ENCODE measurements around the gene DBF4B. TPM values are rescaled to one million over a fixed set of nuclear protein-coding genes. Genes with fewer than 3 reads are reported as not detected.
"Not testable (repeated sequence)": the region's sequence is repeated elsewhere in the genome, so short reads cannot be mapped to it uniquely, and the experiment has no call there.

Gene DBF4B
- total RNA-seq, 2 experiments from 2014 or later: 43.8 to 53.2 TPM

- Mint-ChIP-seq H3K36me3 (peaks cover 20% of the 10 kb centered on the region), H3K4me1 (no peaks in the 10 kb centered on the region), H3K27me3 (no peaks in the 10 kb centered on the region), H3K27ac (no peak overlapping the region), H3K9me3 (ENCODE audit: low read depth) (no peaks in the 10 kb centered on the region), H3K4me3 (no peak overlapping the region)
- DNase-seq (no peak), ATAC-seq (no peak)
- CTCF ChIA-PET: no interaction called here
Observed at GRCh38 chr17:44741316-44741715, 32.9 kb downstream of the DBF4B start.

- peaks cover 26% of the 10 kb centered on the region for H3K36me3 Mint-ChIP-seq
- DNase-seq (no peak), ATAC-seq (no peak)
- no peak overlapping the region for H3K27ac Mint-ChIP-seq
- H3K4me1 Mint-ChIP-seq: no peaks in the 10 kb centered on the region
- CTCF ChIA-PET: interaction anchor here (0.8 to 1.2 kb wide), 2 partner anchors 154 to 1246 kb away, joined by 3 read pairs; partner anchors contain the start of gene EFTUD2
- H3K9me3 Mint-ChIP-seq (ENCODE audit: low read depth): no peaks in the 10 kb centered on the region
- no peaks in the 10 kb centered on the region for H3K27me3 Mint-ChIP-seq
- no peak overlapping the region for H3K4me3 Mint-ChIP-seq
Observed at GRCh38 chr17:44745301-44745700, 36.8 kb downstream of the DBF4B start.

GRCh38 chr17:44745738-44746137 lies 37.3 kb downstream of the DBF4B start:
- H3K27ac Mint-ChIP-seq; H3K9me3 Mint-ChIP-seq (ENCODE audit: low read depth); H3K4me3 Mint-ChIP-seq; DNase-seq; H3K27me3 Mint-ChIP-seq; ATAC-seq; H3K4me1 Mint-ChIP-seq: not testable (repeated sequence)
- peaks cover 28% of the 10 kb centered on the region for H3K36me3 Mint-ChIP-seq
- CTCF ChIA-PET: interaction anchor here (0.8 to 1.2 kb wide), 2 partner anchors 40 to 1246 kb away, joined by 3 read pairs; no protein-coding TSS in a partner anchor

DNA sequence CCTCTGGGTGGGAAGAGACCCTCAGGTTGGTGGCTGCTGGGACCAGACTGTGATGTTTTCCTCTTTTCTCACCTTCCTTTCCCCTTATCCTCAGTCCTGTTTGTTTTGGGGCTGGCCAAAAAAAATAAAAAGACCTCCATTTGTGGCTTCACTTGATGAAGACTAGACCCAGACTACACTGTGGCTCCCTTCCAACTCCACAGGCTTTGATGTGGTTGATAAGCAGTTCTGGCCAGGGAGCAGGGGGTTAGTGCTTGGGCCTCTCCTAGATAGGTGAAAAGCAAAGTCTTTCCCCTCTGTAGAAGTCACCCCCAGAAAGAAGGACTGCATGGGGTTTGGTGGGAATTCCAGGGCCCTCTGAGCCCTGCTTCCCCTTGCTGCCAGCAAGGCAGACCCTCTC lies 39.1 kb downstream of the DBF4B start:
- Mint-ChIP-seq H3K36me3 (peaks cover 22% of the 10 kb centered on the region), H3K9me3 (ENCODE audit: low read depth) (no peaks in the 10 kb centered on the region), H3K27me3 (no peaks in the 10 kb centered on the region), H3K4me3 (no peak overlapping the region), H3K4me1 (no peaks in the 10 kb centered on the region), H3K27ac (no peak overlapping the region)
- ATAC-seq (no peak), DNase-seq (no peak)
- CTCF ChIA-PET: no interaction called here

GRCh38 chr17:44749076-44749979 lies 40.9 kb downstream of the DBF4B start:
- Mint-ChIP-seq H3K9me3 (ENCODE audit: low read depth) (no peaks in the 10 kb centered on the region), H3K4me3 (no peak overlapping the region), H3K27ac (no peak overlapping the region), H3K36me3 (peaks cover 14% of the 10 kb centered on the region), H3K27me3 (no peaks in the 10 kb centered on the region), H3K4me1 (no peaks in the 10 kb centered on the region)
- DNase-seq (no peak), ATAC-seq (no peak)
- CTCF ChIA-PET: interaction anchor here (1.4 kb wide), 1 partner anchor 25 kb away, joined by 3 read pairs; no protein-coding TSS in a partner anchor

DNA sequence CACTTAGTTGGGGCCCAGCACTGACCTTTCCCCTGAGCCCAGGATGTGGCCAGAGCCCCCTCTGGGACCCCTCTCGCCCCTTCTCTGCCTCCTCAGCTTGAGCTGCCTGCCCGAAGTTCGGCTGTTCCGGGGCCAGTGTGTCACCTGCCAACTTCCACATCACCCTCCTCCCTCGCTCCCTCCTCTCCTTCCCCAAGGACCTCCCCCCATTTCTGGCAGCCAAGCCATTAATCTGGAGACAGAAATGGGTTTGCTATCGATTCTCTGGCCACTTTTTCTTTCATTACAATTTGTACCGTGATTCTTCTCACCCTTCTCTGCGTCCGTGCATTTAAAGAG lies 41.5 kb downstream of the DBF4B start:
- H3K27me3 Mint-ChIP-seq: no peaks in the 10 kb centered on the region
- ATAC-seq: no peak
- H3K27ac Mint-ChIP-seq: no peak overlapping the region
- H3K4me3 Mint-ChIP-seq: no peak overlapping the region
- no peaks in the 10 kb centered on the region for H3K4me1 Mint-ChIP-seq
- peaks cover 14% of the 10 kb centered on the region for H3K36me3 Mint-ChIP-seq
- CTCF ChIA-PET: interaction anchor here (1.4 kb wide), 1 partner anchor 24 kb away, joined by 3 read pairs; no protein-coding TSS in a partner anchor
- H3K9me3 Mint-ChIP-seq (ENCODE audit: low read depth): no peaks in the 10 kb centered on the region
- no peak for DNase-seq

GRCh38 chr17:44751331-44751730 lies 42.9 kb downstream of the DBF4B start:
- ATAC-seq: no peak
- no peaks in the 10 kb centered on the region for H3K9me3 Mint-ChIP-seq (ENCODE audit: low read depth)
- no peaks in the 10 kb centered on the region for H3K4me1 Mint-ChIP-seq
- no peak overlapping the region for H3K4me3 Mint-ChIP-seq
- H3K27me3 Mint-ChIP-seq: no peaks in the 10 kb centered on the region
- no peak overlapping the region for H3K27ac Mint-ChIP-seq
- CTCF ChIA-PET: no interaction called here
- no peak for DNase-seq
- H3K36me3 Mint-ChIP-seq: peaks cover 11% of the 10 kb centered on the region

GRCh38 chr17:44751806-44752205 lies 43.3 kb downstream of the DBF4B start:
- CTCF ChIA-PET: no interaction called here
- Mint-ChIP-seq H3K4me3 (no peak overlapping the region), H3K27ac (no peak overlapping the region)

GRCh38 chr17:44752953-44753861 lies 44.7 kb downstream of the DBF4B start:
- DNase-seq (no peak), ATAC-seq (no peak)
- CTCF ChIA-PET: interaction anchor here (0.6 kb wide), 1 partner anchor 35 kb away, joined by 3 read pairs; no protein-coding TSS in a partner anchor
- Mint-ChIP-seq H3K36me3 (peaks cover 6% of the 10 kb centered on the region), H3K4me1 (no peaks in the 10 kb centered on the region), H3K4me3 (no peak overlapping the region), H3K27me3 (peaks cover 14% of the 10 kb centered on the region), H3K27ac (no peak overlapping the region), H3K9me3 (ENCODE audit: low read depth) (no peaks in the 10 kb centered on the region)

More at GRCh38 chr17:44751806-44752205, 43.3 kb downstream of the DBF4B start:
- H3K9me3 Mint-ChIP-seq (ENCODE audit: low read depth): no peaks in the 10 kb centered on the region
- peaks cover 11% of the 10 kb centered on the region for H3K36me3 Mint-ChIP-seq
- peaks cover under 1% of the 10 kb centered on the region for H3K27me3 Mint-ChIP-seq
- no peaks in the 10 kb centered on the region for H3K4me1 Mint-ChIP-seq
- DNase-seq (no peak), ATAC-seq (no peak)

GRCh38 chr17:44754276-44754675 lies 45.8 kb downstream of the DBF4B start:
- no peak for ATAC-seq
- Mint-ChIP-seq H3K4me1 (no peaks in the 10 kb centered on the region), H3K9me3 (ENCODE audit: low read depth) (no peaks in the 10 kb centered on the region), H3K4me3 (no peak overlapping the region), H3K27ac (no peak overlapping the region), H3K27me3 (peaks cover 15% of the 10 kb centered on the region), H3K36me3 (peaks cover 5% of the 10 kb centered on the region)
- CTCF ChIA-PET: no interaction called here
- DNase-seq: no peak

GRCh38 chr17:44755180-44755579 lies 46.7 kb downstream of the DBF4B start:
- H3K4me3 Mint-ChIP-seq; H3K4me1 Mint-ChIP-seq; CTCF ChIA-PET; ATAC-seq; H3K36me3 Mint-ChIP-seq; H3K27ac Mint-ChIP-seq; H3K9me3 Mint-ChIP-seq (ENCODE audit: low read depth); DNase-seq: not testable (repeated sequence)
- H3K27me3 Mint-ChIP-seq: peaks cover 18% of the 10 kb centered on the region

DNA sequence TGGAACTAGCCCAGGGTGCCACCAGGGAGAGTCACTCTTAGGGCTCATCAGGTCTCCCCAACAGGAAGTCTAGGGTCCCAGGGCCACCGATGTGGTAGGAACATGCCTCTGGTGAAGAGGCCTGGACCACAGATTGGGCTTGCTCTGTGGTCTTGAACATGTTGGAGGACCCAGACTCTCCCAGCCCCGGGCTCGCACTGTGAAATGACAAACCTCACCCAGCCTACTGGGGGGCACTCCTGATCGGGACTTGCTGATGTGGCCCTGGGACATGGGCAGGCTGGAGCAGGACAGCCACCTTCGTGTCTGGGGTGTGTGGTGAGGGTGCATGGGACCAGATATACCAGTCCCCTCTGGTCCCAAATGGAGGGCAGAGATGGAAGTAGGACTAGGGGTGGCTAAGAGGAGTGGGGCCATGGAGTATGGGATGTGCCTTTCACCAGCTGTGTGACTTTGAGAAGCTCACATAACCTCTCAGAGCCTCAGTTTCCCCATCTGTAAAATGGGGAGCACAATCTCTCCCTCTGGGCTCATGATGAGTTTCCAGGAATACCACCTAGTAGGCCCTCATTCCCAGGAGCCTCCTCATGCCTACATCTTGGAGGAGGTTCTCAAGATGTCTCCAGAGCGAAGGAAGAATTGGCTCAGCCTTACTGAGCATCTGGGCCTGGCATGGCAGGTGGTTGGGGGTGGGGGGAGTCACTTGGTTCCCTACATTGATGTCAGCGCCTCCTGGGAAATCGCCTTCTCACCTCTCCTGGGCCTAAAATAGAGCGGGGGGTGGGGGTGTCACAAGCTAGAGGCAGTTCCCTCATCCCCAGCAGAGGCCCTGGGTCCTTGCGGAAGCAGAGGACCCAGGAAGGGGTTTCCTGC lies 48.8 kb downstream of the DBF4B start:
- H3K27me3 Mint-ChIP-seq: peaks cover 28% of the 10 kb centered on the region
- H3K4me3 Mint-ChIP-seq: no peak overlapping the region
- H3K4me1 Mint-ChIP-seq: no peaks in the 10 kb centered on the region
- no peak overlapping the region for H3K27ac Mint-ChIP-seq
- DNase-seq: no peak
- H3K9me3 Mint-ChIP-seq (ENCODE audit: low read depth): no peaks in the 10 kb centered on the region
- ATAC-seq: no peak
- no peaks in the 10 kb centered on the region for H3K36me3 Mint-ChIP-seq
- CTCF ChIA-PET: interaction anchor here (1.3 kb wide), 1 partner anchor 22 kb away, joined by 3 read pairs; no protein-coding TSS in a partner anchor
